Germinal center (tissue), 1 donor: ENCODE data around the gene PPP6R3.

Experiments
- DNase-seq: peaks from one replicate; pipeline ENCODE4 v3.0.0; 2012; ENCODE audit warnings: mixed read lengths, low spot score

The PPP6R3 gene

GRCh38 chr11:68560216-68560615, 99.7 kb downstream of the PPP6R3 start:
- DNase-seq: no peak

- no peak for DNase-seq
These were observed 102.9 kb downstream of the PPP6R3 start for GRCh38 chr11:68563454-68563853.

DNA sequence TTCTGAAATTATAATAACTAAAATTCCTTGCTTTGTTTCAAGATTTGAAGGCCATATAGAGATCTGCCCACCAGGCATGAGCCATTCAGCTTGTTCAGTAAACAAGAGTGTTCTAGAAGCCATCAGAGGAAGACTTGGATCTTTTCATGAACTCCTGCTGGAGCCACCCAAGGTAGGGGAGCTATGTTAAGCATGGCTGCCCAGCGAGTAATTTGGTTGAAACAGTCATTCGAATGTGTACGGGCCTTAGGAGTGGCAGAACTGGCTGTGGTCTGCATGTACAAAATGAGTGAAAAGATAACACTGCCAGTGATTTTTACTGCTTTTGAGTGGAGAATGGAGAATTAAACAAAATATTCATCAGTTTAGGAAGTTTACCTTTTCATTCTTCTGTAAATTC, 103.7 kb downstream of the PPP6R3 start:
- DNase-seq: no peak

DNA sequence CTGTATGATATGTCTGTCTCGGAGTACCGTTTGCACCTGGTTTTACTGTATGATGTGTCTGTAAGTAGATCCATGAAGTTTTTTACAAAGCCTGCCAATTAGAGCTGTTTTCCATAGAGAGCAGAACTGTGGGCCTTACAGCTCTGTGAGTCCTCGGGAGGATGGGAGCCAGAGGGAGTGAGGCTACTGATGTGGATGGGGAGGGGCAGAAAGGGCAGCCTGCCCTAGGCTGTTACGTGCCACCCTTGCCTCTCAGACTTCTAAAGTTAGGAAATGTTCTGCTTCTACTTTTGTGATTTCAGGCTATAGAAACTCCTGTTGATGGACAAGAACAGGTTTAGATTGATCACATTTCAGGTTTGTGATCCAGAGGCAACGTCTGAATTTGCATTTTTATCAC, 105.2 kb downstream of the PPP6R3 start:
- DNase-seq: no peak

DNA sequence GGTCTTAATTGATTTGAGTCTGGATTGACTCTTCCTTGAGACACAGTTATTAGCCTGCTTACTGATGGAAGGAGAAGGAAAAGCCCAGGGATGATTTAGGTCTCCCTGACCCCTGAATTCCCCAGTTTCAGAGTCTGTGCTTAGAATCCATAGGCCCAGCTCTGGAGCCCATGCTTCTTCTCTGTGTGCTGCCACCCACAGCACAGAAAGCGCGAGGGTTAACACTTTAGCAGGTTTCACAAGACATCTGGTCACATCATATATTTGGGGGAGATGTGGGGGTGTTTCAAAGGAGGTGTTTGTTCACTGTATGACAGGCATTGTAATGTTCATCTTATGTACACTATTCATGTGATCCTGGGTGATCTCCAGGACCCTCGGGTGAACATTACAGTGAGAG, 107.0 kb downstream of the PPP6R3 start:
- no peak for DNase-seq

DNA sequence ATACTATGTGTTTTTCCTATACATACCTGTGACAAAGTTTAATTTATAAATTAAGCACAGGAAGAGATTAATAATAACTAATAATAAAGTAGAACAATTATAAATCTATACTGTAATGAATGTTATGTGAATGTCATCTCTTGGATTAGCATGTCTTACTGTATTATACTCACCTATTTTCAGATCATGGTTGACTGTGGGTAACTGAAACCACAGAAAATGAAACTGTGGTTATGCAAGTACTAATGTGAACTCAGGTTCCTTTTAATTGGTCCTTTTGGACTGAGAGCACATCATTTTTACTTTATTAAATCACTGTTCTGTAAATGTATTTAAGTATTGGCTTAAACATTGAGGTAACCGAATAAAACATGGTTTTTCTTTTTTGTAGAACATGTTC, 108.8 kb downstream of the PPP6R3 start:
- DNase-seq: no peak

DNA sequence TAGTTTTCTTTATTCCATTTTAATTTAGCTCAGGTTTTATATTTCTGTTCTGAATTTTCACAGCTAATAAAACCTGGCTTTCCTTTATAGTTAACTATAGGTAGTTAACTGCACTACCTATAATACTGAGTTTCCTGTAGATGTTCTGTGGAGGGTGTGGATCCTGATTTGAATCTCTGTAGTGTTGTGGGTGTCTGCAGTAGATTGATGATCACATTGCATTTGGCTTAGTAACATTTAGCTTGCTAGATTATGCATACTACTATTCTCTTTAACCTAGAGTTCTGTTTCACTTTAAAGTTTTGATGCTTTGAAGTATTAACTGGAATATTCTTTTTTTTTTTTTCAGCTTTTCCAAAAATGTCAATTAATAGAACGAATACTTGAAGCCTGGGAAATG, 110.1 kb downstream of the PPP6R3 start:
- no peak for DNase-seq

- DNase-seq: no peak
These were observed 113.8 kb downstream of the PPP6R3 start for GRCh38 chr11:68574308-68574707.

DNA sequence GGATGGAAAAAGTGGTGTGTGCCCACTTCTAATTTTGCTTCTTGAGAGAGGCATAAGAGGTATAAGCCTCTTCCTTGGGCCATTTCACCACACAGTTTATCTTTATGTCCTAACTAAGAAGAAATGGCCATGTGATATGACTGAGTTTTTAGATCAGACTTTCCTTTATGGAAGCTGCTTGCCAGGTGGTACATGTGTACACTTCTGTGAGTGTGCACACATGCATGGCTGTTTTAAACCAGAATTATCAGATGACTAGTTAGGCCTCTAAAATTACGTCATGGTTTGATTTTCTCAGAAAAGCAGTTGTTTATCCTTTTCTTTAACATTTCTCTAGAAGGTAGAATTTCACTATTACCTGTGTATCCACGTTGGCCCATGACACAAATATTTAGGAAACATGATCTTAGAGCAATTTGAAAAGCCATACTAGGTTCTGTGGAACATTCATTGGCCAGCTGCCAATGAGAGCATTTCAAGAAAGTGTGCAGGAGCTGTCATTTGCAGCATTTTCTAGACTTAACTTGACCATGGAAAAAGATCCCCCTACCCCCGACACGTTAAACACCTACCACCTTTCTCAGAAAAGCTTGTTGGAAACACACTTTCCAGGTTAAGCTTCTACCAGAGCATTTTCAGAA, 114.6 kb downstream of the PPP6R3 start:
- DNase-seq: no peak

DNA sequence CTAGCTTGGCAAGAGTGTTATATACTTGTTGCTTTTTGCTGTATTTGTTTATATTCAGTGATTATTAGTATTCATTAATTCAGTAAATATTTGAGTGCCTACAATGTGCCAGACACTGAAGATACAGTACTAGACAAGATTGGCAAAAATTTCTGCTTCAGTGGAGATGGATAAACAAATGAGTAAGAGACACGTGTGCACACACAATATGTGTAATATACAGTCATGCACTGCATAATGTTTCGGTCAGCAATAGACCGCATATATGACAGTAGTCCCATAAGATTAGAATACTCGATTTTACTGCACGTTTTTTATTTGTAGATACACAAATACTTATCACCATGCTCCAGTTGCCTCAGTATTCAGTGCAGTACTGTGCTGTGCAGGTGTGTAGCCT, 118.9 kb downstream of the PPP6R3 start:
- DNase-seq: no peak

- no peak for DNase-seq
These were observed 120.9 kb downstream of the PPP6R3 start for GRCh38 chr11:68581439-68581838.

DNA sequence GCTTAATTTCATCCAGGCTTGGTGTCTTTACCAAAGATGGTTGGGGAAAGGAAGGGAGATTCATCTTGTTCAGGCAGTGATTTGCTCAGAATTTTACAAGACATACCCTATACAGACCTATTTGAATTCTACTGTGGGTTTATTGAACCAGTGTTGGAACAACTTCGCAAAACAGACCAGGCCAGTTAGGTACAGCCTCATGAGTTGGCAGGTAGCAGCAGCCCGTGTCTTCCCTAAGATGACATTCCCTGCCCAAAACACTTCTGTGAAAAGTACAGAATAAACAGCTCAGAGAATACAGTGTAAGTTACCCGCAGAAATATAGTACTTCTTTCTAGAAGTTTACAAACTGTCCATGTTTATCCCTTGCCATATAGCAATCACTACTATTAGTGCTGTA, 121.3 kb downstream of the PPP6R3 start:
- DNase-seq: no peak

DNA sequence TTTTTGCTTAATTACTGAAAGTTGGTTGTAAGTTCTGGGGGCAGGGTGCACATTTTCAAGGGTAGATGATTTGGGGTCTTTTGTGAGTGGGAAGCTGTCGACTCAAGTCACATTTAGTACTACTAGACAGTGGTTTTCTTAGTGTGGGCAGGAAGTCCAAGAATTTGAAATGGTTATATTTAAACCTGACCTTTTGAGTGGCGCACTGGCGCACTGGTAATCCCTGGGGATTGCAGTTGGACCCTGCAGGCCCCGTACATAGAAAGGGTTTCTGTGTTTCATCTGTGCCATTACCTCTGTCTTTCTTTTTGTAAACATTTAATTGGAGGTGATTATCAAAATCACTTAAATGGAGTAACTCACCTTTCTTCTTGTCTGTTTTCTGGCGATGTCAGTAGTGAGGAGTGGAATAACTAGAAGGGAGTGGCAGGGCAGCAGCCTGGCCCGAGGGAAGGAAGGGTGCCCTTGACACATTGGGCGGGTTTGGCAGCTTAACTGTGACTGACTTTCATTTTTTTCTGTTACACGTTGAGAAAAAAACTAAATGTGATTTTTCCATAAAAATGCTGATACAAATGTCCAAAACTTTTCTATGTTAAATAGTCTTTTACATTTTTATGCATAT, 122.0 kb downstream of the PPP6R3 start:
- no peak for DNase-seq

GRCh38 chr11:68583041-68583446, 122.5 kb downstream of the PPP6R3 start:
- DNase-seq: no peak

- DNase-seq: peak; percentile 37
These were observed 123.5 kb downstream of the PPP6R3 start for GRCh38 chr11:68584097-68584496.

DNA sequence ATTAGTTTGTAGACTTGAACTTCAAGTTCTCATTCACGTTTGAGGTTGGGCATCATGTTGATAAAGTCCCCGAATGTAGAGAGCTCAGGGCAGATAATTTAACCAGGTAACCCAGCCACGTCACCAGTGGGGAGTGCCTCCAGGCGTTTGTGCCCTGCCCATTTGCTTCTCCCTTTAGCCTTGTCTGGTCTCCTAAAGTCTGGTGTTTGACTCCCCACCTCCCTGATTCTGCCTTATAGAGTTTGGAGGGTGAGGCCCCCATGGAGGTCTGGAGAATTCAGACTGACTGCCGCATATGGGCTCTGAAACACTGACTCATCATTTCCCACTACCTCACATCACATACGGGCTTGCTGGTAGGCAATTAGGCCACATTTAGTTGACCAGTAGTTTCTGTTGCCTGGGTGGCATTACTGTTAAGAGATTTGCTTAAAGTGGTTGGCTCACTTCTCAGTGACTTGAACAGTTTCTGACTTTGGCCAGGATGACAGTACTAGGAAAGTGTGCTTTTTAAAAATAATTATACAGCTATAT, 124.5 kb downstream of the PPP6R3 start:
- no peak for DNase-seq

GRCh38 chr11:68589547-68590216, 129.1 kb downstream of the PPP6R3 start:
- no peak for DNase-seq

DNA sequence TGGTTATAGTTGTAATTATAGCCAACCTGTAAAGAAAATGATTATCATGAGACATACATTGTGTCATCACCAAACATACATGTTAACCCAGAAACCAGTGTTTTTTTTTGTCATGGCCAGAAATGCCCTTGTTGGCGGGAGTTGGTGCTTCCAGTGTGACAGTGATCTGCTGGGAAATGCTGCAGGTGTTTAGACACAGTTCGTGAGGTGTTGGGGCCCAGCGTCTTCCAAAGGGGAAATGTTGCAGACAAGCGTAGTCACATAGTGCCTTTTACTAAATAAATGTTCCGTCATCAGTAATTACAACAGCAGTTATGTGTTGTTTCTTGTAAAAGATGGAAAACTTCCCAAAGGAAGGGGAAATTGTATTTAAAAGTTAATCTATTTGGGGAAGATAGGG, 131.2 kb downstream of the PPP6R3 start:
- no peak for DNase-seq

GRCh38 chr11:68593441-68593840, 132.9 kb downstream of the PPP6R3 start:
- no peak for DNase-seq

GRCh38 chr11:68594123-68594522, 133.6 kb downstream of the PPP6R3 start:
- no peak for DNase-seq

DNA sequence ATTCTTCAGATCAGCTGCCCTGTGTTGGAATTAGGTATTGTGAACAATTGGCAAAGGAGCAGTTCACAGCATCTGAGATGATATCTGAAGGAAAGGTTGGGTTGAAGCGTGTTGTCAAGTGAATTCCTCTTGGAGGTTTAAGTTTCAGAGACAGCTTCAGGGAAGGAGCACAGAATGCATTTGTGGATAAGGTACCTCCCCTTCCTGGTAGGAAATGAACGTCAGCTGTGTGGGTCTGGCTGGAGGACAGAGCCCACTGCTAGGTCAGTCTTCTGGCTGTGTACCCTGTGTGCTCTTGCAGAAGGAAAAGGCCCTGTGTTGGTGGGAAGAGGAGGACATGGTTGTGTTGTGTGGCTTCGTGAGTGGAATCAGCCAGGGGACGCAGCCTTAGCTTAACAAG, 135.7 kb downstream of the PPP6R3 start:
- DNase-seq: no peak

DNA sequence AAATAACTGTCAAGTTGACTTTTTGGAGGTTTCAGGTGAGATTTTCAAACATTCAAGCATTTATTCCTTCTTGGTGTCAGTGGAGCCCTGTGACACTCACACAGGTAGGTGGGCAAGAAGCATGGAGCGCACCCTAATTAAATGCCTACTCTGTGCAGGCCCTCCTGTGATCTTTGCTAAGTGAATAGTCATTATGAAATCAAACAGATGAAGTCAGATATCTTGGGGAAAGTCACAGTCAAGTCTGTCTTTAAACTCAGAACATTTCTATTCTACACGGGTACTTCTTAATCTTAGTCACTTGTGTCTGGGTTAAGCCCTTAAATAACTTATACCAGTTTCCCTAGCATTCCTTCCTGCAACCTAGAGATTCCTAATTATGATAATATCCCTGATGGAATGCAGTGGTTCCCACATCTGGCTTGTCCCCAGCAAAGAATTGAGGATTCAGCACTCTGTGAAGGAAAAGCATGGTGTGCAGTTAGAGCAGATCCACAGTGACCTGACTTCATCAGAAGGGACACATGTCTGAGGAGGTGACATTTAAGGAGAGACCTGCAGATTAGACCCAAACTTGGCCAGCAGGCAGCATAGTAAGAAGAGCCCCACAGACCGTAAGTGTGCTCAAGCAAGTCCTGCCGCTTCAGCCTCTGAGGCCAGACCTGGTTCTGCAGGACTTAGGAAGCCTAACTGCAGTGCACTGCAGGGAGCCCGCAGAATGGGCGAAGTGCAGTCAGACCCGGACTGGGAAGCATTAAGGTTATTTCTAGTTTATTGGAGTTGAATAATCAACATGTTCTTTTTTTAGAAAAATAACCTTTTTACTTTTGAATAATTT, 138.5 kb downstream of the PPP6R3 start:
- DNase-seq: no peak
